Brain pericyte (primary cell): ENCODE data around the gene CPNE8.

Source experiments
- DNase-seq: peaks from one replicate; pipeline ENCODE4 v3.0.0-alpha.2; 2012; ENCODE audit warnings: low read depth, low spot score

CPNE8 gene

GRCh38 chr12:38633511-38633910, 271.9 kb downstream of the CPNE8 start:
- DNase-seq, result no peak

GRCh38 chr12:38629064-38629463, 276.3 kb downstream of the CPNE8 start:
- DNase-seq, result no peak

GRCh38 chr12:38628288-38628687, 277.1 kb downstream of the CPNE8 start:
- DNase-seq, result no peak

- no peak for DNase-seq
These were observed 280.1 kb downstream of the CPNE8 start for GRCh38 chr12:38625306-38625705.

- no peak for DNase-seq
These were observed 291.2 kb downstream of the CPNE8 start for GRCh38 chr12:38614171-38614570.

- no peak for DNase-seq
These were observed 294.5 kb downstream of the CPNE8 start for GRCh38 chr12:38610808-38611350.

GRCh38 chr12:38607295-38607694, 298.1 kb downstream of the CPNE8 start:
- DNase-seq, result no peak
